ENCODE results near the gene CYSRT1.

GRCh38 chr9:137263506-137263905, 38.5 kb downstream of the CYSRT1 start:
- TF ChIP-seq POLR2A (IDR thresholded peaks at IDR 0.05; ENCODE audit: low read depth, low read length) (no peak), MYC (IDR thresholded peaks at IDR 0.05; ENCODE audit: low read depth, low read length) (no peak), EZH2 (IDR thresholded peaks at IDR 0.05; ENCODE audit: borderline replicate concordance, low read depth, low read length, severe bottlenecking) (no peak), POLR2AphosphoS5 (IDR thresholded peaks at IDR 0.05; ENCODE audit: insufficient read depth, low read depth, low read length) (no peak), MAX (IDR thresholded peaks at IDR 0.05; ENCODE audit: insufficient read depth, insufficient read length) (no peak)
- TF ChIP-seq, protein P1, sequence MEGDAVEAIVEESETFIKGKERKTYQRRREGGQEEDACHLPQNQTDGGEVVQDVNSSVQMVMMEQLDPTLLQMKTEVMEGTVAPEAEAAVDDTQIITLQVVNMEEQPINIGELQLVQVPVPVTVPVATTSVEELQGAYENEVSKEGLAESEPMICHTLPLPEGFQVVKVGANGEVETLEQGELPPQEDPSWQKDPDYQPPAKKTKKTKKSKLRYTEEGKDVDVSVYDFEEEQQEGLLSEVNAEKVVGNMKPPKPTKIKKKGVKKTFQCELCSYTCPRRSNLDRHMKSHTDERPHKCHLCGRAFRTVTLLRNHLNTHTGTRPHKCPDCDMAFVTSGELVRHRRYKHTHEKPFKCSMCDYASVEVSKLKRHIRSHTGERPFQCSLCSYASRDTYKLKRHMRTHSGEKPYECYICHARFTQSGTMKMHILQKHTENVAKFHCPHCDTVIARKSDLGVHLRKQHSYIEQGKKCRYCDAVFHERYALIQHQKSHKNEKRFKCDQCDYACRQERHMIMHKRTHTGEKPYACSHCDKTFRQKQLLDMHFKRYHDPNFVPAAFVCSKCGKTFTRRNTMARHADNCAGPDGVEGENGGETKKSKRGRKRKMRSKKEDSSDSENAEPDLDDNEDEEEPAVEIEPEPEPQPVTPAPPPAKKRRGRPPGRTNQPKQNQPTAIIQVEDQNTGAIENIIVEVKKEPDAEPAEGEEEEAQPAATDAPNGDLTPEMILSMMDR (IDR thresholded peaks at IDR 0.05; ENCODE audit: extremely low read depth in 1 of 2, insufficient read depth in 1 of 2, low read depth in 1 of 2, low read length in 2 of 2) = no peak
